MM.1S (cell line): ENCODE results near the gene CLDN20.
"Not testable (repeated sequence)": the region's sequence is repeated elsewhere in the genome, so short reads cannot be mapped to it uniquely, and the experiment has no call there.

Experiments
- DNase-seq: peaks from one replicate; pipeline ENCODE4 v3.0.0-alpha.2; 2015
- H2AFZ ChIP-seq: fragments of 300-600 bp; sonication (generic); 2 replicates; pipeline ENCODE4 v1.6.0; 2016; ENCODE audit warnings: antibody characterized with exemption, low read length
- H3F3A ChIP-seq: fragments of 300-600 bp; sonication (generic); 2 replicates; pipeline ENCODE4 v1.6.1; 2016; ENCODE audit warnings: mild to moderate bottlenecking, antibody characterized with exemption, low read length, moderate library complexity, mixed read lengths; ENCODE audit not compliant: insufficient read depth
- H3K27ac ChIP-seq: fragments of 300-600 bp; sonication (generic); 2 replicates; pipeline ENCODE4 v1.5.1; 2016; ENCODE audit warnings: mild to moderate bottlenecking, low read length
- H3K27me3 ChIP-seq: fragments of 300-600 bp; sonication (generic); replicated peaks from 2 replicates; pipeline ENCODE4 v1.6.0; 2016; ENCODE audit warnings: low read length; ENCODE audit not compliant: insufficient read depth
- H3K36me3 ChIP-seq: fragments of 300-600 bp; sonication (generic); replicated peaks from 2 replicates; pipeline ENCODE4 v1.6.1; 2016; ENCODE audit warnings: mild to moderate bottlenecking, low read length, mixed read lengths; ENCODE audit not compliant: insufficient read depth
- H3K4me1 ChIP-seq: fragments of 300-600 bp; sonication (generic); 2 replicates; pipeline ENCODE4 v1.6.1; 2016; ENCODE audit warnings: low read length, mixed read lengths
- H3K4me2 ChIP-seq: fragments of 300-600 bp; sonication (generic); 2 replicates; pipeline ENCODE4 v1.6.0; 2016; ENCODE audit warnings: low read depth, low read length
- H3K4me3 ChIP-seq: fragments of 300-600 bp; sonication (generic); 2 replicates; pipeline ENCODE4 v1.5.1; 2016; ENCODE audit warnings: low read length, mixed read lengths
- H3K79me2 ChIP-seq: fragments of 300-600 bp; sonication (generic); 2 replicates; pipeline ENCODE4 v1.6.1; 2016; ENCODE audit warnings: mixed run types, low read length, mixed read lengths
- H3K9ac ChIP-seq: fragments of 300-600 bp; sonication (generic); 2 replicates; pipeline ENCODE4 v1.6.1; 2016; ENCODE audit warnings: low read length, mixed read lengths
- H3K9me2 ChIP-seq: fragments of 300-600 bp; sonication (generic); replicated peaks from 2 replicates; pipeline ENCODE4 v1.6.1; 2016; ENCODE audit warnings: mild to moderate bottlenecking, low read length, mixed read lengths; ENCODE audit not compliant: insufficient read depth
- H3K9me3 ChIP-seq: fragments of 300-600 bp; sonication (generic); replicated peaks from 2 replicates; pipeline ENCODE4 v1.6.1; 2016; ENCODE audit warnings: mild to moderate bottlenecking, low read length, mixed read lengths; ENCODE audit not compliant: insufficient read depth
- H4K20me1 ChIP-seq: fragments of 300-600 bp; sonication (generic); 2 replicates; pipeline ENCODE4 v1.6.1; 2016; ENCODE audit warnings: mild to moderate bottlenecking, low read length, moderate library complexity, mixed read lengths; ENCODE audit not compliant: insufficient read depth
- EZH2 ChIP-seq: fragments of 300-600 bp; sonication (generic); optimal IDR thresholded peaks from 2 replicates; pipeline ENCODE3; 2017; ENCODE audit warnings: low read depth, mild to moderate bottlenecking, antibody characterized with exemption, low read length, mixed read lengths
- EZH2phosphoT487 ChIP-seq: fragments of 300-600 bp; sonication (generic); IDR thresholded peaks from 2 replicates; pipeline ENCODE4 v1.6.1; 2018; ENCODE audit warnings: antibody characterized with exemption, low read length
- TF ChIP-seq, protein P1 (sequence below): fragments of 300-600 bp; sonication (generic); IDR thresholded peaks from 2 replicates; pipeline ENCODE4 v1.5.1; 2016; ENCODE audit warnings: antibody characterized with exemption, low read length, mixed read lengths

The CLDN20 gene

DNA sequence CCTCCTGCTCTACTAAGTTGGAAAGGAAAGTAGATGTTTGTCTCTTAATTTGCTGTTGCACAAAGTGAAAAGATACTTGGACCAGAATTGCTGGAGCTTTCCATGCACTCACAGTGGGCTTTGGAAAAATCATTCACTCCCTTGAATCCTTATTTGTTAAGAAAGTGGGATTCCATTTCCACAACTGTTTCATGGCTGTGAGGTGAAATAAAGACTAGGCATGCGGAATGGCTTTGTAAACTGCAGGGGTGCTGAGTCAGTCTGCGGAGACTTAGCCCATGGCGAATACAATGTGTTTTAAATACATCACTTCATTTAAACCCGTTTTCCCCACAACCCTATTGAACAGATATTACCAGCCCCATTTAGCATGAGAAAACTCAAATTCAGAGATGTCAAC, 36.8 kb upstream of the CLDN20 start:
- no peaks in the 10 kb centered on the region for H3K9me2 ChIP-seq
- H3K4me1 ChIP-seq, result no peaks in the 10 kb centered on the region
- no peaks in the 10 kb centered on the region for H3K9me3 ChIP-seq
- TF ChIP-seq, protein P1, sequence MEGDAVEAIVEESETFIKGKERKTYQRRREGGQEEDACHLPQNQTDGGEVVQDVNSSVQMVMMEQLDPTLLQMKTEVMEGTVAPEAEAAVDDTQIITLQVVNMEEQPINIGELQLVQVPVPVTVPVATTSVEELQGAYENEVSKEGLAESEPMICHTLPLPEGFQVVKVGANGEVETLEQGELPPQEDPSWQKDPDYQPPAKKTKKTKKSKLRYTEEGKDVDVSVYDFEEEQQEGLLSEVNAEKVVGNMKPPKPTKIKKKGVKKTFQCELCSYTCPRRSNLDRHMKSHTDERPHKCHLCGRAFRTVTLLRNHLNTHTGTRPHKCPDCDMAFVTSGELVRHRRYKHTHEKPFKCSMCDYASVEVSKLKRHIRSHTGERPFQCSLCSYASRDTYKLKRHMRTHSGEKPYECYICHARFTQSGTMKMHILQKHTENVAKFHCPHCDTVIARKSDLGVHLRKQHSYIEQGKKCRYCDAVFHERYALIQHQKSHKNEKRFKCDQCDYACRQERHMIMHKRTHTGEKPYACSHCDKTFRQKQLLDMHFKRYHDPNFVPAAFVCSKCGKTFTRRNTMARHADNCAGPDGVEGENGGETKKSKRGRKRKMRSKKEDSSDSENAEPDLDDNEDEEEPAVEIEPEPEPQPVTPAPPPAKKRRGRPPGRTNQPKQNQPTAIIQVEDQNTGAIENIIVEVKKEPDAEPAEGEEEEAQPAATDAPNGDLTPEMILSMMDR, result no peak
- TF ChIP-seq EZH2, result no peak
- TF ChIP-seq EZH2phosphoT487, result no peak
- H3F3A ChIP-seq, result no peaks in the 10 kb centered on the region
- DNase-seq, result no peak
- H3K4me3 ChIP-seq, result no peak overlapping the region
- no peaks in the 10 kb centered on the region for H3K36me3 ChIP-seq
- H3K27me3 ChIP-seq, result no peaks in the 10 kb centered on the region
- H2AFZ ChIP-seq, result no peak overlapping the region
- H3K27ac ChIP-seq, result no peak overlapping the region
- no peaks in the 10 kb centered on the region for H4K20me1 ChIP-seq
- H3K4me2 ChIP-seq, result no peak overlapping the region
- H3K9ac ChIP-seq, result no peak overlapping the region
- H3K79me2 ChIP-seq, result no peaks in the 10 kb centered on the region

DNA sequence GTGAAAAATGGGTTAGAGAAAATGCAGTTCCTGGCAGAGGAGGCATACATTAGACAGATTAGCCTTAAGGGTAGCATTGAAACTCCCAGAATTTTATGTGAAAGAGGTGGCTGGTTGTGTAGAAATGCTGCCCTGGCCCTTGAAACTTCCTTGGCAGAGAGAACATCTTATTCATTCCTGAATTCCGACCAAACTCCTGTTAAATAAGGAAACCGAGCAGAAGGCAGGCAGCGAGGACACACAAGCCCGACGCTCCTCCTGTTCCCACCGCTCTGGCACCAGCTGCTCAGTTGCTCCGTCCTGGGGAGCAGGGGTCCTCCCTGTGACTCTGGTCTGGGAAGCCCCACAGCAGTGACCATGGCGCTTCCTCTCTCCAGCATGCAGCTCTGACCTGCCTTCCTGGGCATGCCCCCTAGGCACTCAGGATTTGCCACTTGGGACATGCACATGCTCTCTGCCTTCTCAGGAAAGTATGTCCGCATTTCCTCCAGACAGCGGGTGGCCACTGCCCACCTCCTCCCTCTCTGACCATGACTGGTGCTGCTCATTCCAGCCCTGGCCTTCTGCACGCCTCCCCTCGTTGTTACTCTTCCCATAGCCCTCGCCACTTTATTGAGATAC, 35.2 kb upstream of the CLDN20 start:
- Histone ChIP-seq H3K27me3 (no peaks in the 10 kb centered on the region), H3K9me2 (no peaks in the 10 kb centered on the region), H3K4me2 (no peak overlapping the region), H3F3A (no peaks in the 10 kb centered on the region), H4K20me1 (no peaks in the 10 kb centered on the region), H3K27ac (no peak overlapping the region), H3K9ac (no peak overlapping the region), H2AFZ (no peak overlapping the region), H3K4me3 (no peak overlapping the region), H3K4me1 (no peaks in the 10 kb centered on the region), H3K9me3 (no peaks in the 10 kb centered on the region), H3K79me2 (no peaks in the 10 kb centered on the region), H3K36me3 (no peaks in the 10 kb centered on the region)
- no peak for DNase-seq
- TF ChIP-seq, protein P1, result no peak
- no peak for TF ChIP-seq EZH2
- TF ChIP-seq EZH2phosphoT487, result no peak

DNA sequence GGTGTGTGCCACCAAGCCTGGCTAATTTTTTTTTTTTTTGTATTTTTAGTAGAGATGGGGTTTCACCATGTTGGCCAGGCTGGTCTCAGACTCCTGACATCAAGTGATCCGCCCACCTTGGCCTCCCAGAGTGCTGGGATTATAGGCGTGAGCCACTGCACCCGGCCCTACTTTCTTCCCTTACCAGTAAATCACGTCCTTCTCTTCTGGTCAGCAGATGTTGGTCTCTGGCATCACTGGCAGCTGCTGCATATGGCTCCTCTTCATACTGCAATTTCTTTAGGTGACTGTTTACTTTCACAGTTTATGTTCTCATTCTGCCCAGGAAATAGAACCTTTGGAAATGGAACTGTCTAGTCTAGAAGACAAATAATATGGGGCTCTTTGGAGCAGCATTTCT, 32.8 kb upstream of the CLDN20 start:
- not testable (repeated sequence) for H3K4me2 ChIP-seq, H2AFZ ChIP-seq, H4K20me1 ChIP-seq, H3K36me3 ChIP-seq, H3K79me2 ChIP-seq, H3K9me2 ChIP-seq, H3K4me1 ChIP-seq, DNase-seq, H3K4me3 ChIP-seq, H3K27me3 ChIP-seq, H3K27ac ChIP-seq, H3K9ac ChIP-seq, H3F3A ChIP-seq, H3K9me3 ChIP-seq

DNA sequence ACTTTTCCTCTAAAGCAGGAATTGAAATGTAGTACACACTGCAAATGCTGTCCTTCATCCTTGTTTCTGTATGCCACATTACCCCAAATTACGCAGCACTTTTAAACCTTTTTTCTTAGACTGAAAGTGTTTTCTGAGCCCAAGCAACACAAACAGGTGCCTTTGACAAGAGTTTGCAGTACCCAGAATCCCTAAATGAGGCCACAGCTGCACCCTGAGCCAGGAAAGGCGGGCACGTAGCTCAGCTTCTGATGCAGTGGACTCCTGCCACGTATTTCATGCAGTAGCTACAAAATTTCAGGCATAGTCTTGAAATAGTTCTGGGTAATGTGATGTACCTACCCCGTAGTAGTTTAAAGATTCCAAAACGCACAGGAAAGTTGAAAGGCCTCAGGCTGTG, 31.0 kb upstream of the CLDN20 start:
- Histone ChIP-seq H3K27me3 (no peaks in the 10 kb centered on the region), H2AFZ (no peak overlapping the region), H3F3A (no peaks in the 10 kb centered on the region), H3K36me3 (no peaks in the 10 kb centered on the region), H3K4me3 (no peak overlapping the region), H3K27ac (no peak overlapping the region), H3K9me3 (no peaks in the 10 kb centered on the region), H3K9ac (no peak overlapping the region), H3K79me2 (no peaks in the 10 kb centered on the region), H4K20me1 (no peaks in the 10 kb centered on the region), H3K4me2 (no peak overlapping the region), H3K4me1 (no peaks in the 10 kb centered on the region), H3K9me2 (no peaks in the 10 kb centered on the region)
- no peak for DNase-seq
- TF ChIP-seq, protein P1, result no peak
- TF ChIP-seq EZH2phosphoT487 (no peak), EZH2 (no peak)
